Mesenchymal stem cell (in vitro differentiated cells and primary cell): Measurements from ENCODE around the gene PLAAT2.
A peak's percentile ranks its signal among the peaks of the same experiment; 100 is the strongest.

Source experiments
- DNase-seq: peaks from one replicate; pipeline ENCODE4 v3.0.0-alpha.2; 2013
- H2AFZ ChIP-seq: one replicate; pipeline ENCODE4 v1.6.1; 2013; ENCODE audit warnings: low read depth, mild to moderate bottlenecking, control low read depth, inconsistent platforms, low read length, moderate library complexity
- H2AK5ac ChIP-seq: 2 replicates; pipeline ENCODE4 v1.6.1; 2013; ENCODE audit warnings: low read length, moderate library complexity, mild to moderate bottlenecking, inconsistent platforms; ENCODE audit not compliant: severe bottlenecking
- H2BK120ac ChIP-seq: one replicate; pipeline ENCODE4 v1.6.1; 2013; ENCODE audit warnings: low read depth, mild to moderate bottlenecking, inconsistent platforms, low read length, moderate library complexity
- H2BK12ac ChIP-seq, 2 experiments: one replicate each; pipeline ENCODE4 v1.6.1; 2013; ENCODE audit warnings: inconsistent platforms in 2 of 2, low read length in 2 of 2, mild to moderate bottlenecking in 2 of 2, moderate library complexity in 2 of 2, control low read depth in 1 of 2
- H2BK15ac ChIP-seq: one replicate; pipeline ENCODE4 v1.6.1; 2013; ENCODE audit warnings: mild to moderate bottlenecking, low read depth, inconsistent platforms; ENCODE audit not compliant: poor library complexity, severe bottlenecking
- H2BK5ac ChIP-seq: 2 replicates; pipeline ENCODE4 v1.6.1; 2013; ENCODE audit warnings: low read depth, mild to moderate bottlenecking, low read length, control low read depth, inconsistent platforms; ENCODE audit not compliant: poor library complexity, severe bottlenecking
- H3K14ac ChIP-seq, 2 experiments: one replicate each; pipeline ENCODE4 v1.6.1; 2013; ENCODE audit warnings: inconsistent platforms in 2 of 2, low read length in 2 of 2, control low read depth in 1 of 2, mild to moderate bottlenecking in 1 of 2, moderate library complexity in 1 of 2
- H3K18ac ChIP-seq, 2 experiments: one replicate each; pipeline ENCODE4 v1.6.1; 2013; ENCODE audit warnings: inconsistent platforms in 2 of 2, low read length in 2 of 2, control low read depth in 1 of 2, low read depth in 1 of 2, mild to moderate bottlenecking in 1 of 2
- H3K23ac ChIP-seq, 2 experiments: one replicate each; pipeline ENCODE4 v1.6.1; 2013; ENCODE audit warnings: inconsistent platforms in 2 of 2, low read length in 2 of 2, mild to moderate bottlenecking in 2 of 2, moderate library complexity in 2 of 2, control low read depth in 1 of 2
- H3K27ac ChIP-seq: 2 replicates; pipeline ENCODE4 v1.5.1; 2013; ENCODE audit warnings: mild to moderate bottlenecking, moderate library complexity, low read length, control low read depth, inconsistent platforms; ENCODE audit not compliant: poor library complexity, severe bottlenecking
- H3K27me3 ChIP-seq, 2 experiments: 2 replicates each; pipeline versions ENCODE4 v1.6.1 to v1.7.0; 2013; ENCODE audit warnings: low read length in 2 of 2, mild to moderate bottlenecking in 2 of 2, moderate library complexity in 2 of 2, control low read depth in 1 of 2, inconsistent platforms in 1 of 2; ENCODE audit not compliant: control insufficient read depth in 1 of 2, insufficient read depth in 1 of 2
- H3K36me3 ChIP-seq, 2 experiments: 2 replicates each; pipeline versions ENCODE4 v1.6.1 to v1.7.0; 2013; ENCODE audit warnings: low read length in 2 of 2, control low read depth in 1 of 2, inconsistent platforms in 1 of 2, low read depth in 1 of 2, mild to moderate bottlenecking in 1 of 2; ENCODE audit not compliant: insufficient read depth in 2 of 2, control insufficient read depth in 1 of 2
- H3K4ac ChIP-seq, 2 experiments: one replicate each; pipeline ENCODE4 v1.6.1; 2013; ENCODE audit warnings: inconsistent platforms in 2 of 2, low read length in 2 of 2, mild to moderate bottlenecking in 2 of 2, moderate library complexity in 2 of 2, control low read depth in 1 of 2, low read depth in 1 of 2
- H3K4me1 ChIP-seq: 2 replicates; pipeline ENCODE4 v1.6.1; 2013; ENCODE audit warnings: low read depth, low read length, control low read depth; ENCODE audit not compliant: control insufficient read depth, insufficient read depth
- H3K4me2 ChIP-seq: 2 replicates; pipeline ENCODE4 v1.6.1; 2013; ENCODE audit warnings: low read length, mild to moderate bottlenecking, inconsistent platforms; ENCODE audit not compliant: poor library complexity, severe bottlenecking
- H3K4me3 ChIP-seq, 2 experiments: 2 replicates each; pipeline versions ENCODE4 v1.5.1 to v1.7.0; 2013; ENCODE audit warnings: low read length in 2 of 2, mild to moderate bottlenecking in 2 of 2, control low read depth in 1 of 2, low read depth in 1 of 2; ENCODE audit not compliant: insufficient read depth in 1 of 2
- H3K79me1 ChIP-seq: replicated peaks from 2 replicates; pipeline ENCODE4 v1.6.1; 2013; ENCODE audit warnings: mild to moderate bottlenecking, control low read depth, low read length, inconsistent platforms; ENCODE audit not compliant: poor library complexity, severe bottlenecking
- H3K9ac ChIP-seq: 2 replicates; pipeline ENCODE4 v1.7.0; 2013; ENCODE audit warnings: mild to moderate bottlenecking, low read length, moderate library complexity
- H3K9me3 ChIP-seq: 2 replicates; pipeline ENCODE4 v1.7.0; 2013; ENCODE audit warnings: mild to moderate bottlenecking, low read length; ENCODE audit not compliant: control insufficient read depth
- H4K8ac ChIP-seq: one replicate; pipeline ENCODE4 v1.6.1; 2013; ENCODE audit warnings: inconsistent platforms, mild to moderate bottlenecking, low read length, moderate library complexity
- H4K91ac ChIP-seq: one replicate; pipeline ENCODE4 v1.6.1; 2013; ENCODE audit warnings: mild to moderate bottlenecking, low read length, inconsistent platforms
- WGBS: methylation state at CpG from one replicate; pipeline ENCODE4 v1.1.7; 2013; ENCODE audit warnings: mixed read lengths; 5-methylcytosine and 5-hydroxymethylcytosine counted together

The PLAAT2 gene

DNA sequence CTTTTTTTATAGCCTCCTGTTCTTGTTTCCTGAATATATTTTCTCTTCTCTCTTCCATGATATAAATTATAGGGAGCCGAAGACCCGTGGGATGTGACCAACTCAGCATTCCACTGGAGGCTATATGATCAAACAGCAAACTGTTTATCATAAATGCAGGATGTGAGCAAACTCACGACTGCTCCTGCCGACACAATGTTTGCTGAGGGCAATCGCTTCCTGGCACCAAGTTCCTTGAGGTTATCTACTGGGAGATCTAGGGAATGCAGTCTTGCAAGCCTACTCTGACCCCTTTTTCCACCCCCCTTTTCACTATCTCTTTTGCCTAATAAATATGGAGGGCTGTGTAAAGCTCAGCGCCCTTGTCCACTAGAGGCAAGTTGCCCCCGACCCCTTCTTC, 40.0 kb downstream of the PLAAT2 start:
- WGBS = 81% methylated on average over 7 of the region's 7 CpGs
- Histone ChIP-seq H3K4me1 (peaks cover 2% of the 10 kb centered on the region), H3K9me3 (no peaks in the 10 kb centered on the region), H2BK15ac (no peak overlapping the region), H3K18ac (no peak overlapping the region), H3K4ac (no peak overlapping the region), H3K36me3 (no peaks in the 10 kb centered on the region), H2AK5ac (no peak overlapping the region), H2BK12ac (no peak overlapping the region), H3K27ac (no peak overlapping the region), H3K14ac (no peak overlapping the region), H3K9ac (no peak overlapping the region), H3K79me1 (no peaks in the 10 kb centered on the region), H2BK120ac (no peak overlapping the region), H3K27me3 (no peaks in the 10 kb centered on the region), H3K4me3 (no peak overlapping the region), H4K91ac (no peak overlapping the region), H2BK5ac (no peak overlapping the region), H3K23ac (no peak overlapping the region), H4K8ac (no peak overlapping the region), H2AFZ (no peak overlapping the region), H3K4me2 (no peak overlapping the region)
- no peak for DNase-seq

DNA sequence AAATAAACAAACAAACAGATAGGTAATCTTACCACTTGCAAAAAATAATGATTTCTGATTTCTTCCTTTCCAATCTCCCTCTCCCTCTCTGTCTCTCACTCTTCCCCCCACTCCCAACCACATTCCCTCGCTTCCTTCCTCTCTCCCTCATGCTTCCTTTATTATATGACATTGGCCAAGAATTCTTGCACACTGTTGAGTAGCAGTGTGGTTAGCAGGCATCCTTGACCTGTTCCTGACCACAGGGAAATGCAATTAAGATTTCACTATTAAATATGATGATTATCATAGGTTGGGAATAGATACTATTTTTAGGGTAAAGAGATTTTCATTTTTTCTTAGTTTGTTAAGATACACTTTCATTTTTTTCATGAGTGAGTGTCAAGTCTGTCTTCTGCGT, 41.3 kb downstream of the PLAAT2 start:
- Histone ChIP-seq H3K27ac (no peak overlapping the region), H3K9me3 (no peaks in the 10 kb centered on the region), H2AFZ (no peak overlapping the region), H3K18ac (no peak overlapping the region), H2AK5ac (no peak overlapping the region), H3K14ac (no peak overlapping the region), H3K9ac (no peak overlapping the region), H3K4me1 (no peaks in the 10 kb centered on the region), H4K91ac (no peak overlapping the region), H2BK15ac (no peak overlapping the region), H4K8ac (no peak overlapping the region), H3K4me3 (no peak overlapping the region), H3K4me2 (no peak overlapping the region), H3K4ac (no peak overlapping the region), H3K27me3 (no peaks in the 10 kb centered on the region), H2BK5ac (no peak overlapping the region), H3K36me3 (no peaks in the 10 kb centered on the region), H3K79me1 (no peaks in the 10 kb centered on the region), H2BK12ac (no peak overlapping the region), H2BK120ac (no peak overlapping the region), H3K23ac (no peak overlapping the region)
- WGBS = 57% methylated on average over 1 of the region's 2 CpGs
- DNase-seq = peak; percentile 8

DNA sequence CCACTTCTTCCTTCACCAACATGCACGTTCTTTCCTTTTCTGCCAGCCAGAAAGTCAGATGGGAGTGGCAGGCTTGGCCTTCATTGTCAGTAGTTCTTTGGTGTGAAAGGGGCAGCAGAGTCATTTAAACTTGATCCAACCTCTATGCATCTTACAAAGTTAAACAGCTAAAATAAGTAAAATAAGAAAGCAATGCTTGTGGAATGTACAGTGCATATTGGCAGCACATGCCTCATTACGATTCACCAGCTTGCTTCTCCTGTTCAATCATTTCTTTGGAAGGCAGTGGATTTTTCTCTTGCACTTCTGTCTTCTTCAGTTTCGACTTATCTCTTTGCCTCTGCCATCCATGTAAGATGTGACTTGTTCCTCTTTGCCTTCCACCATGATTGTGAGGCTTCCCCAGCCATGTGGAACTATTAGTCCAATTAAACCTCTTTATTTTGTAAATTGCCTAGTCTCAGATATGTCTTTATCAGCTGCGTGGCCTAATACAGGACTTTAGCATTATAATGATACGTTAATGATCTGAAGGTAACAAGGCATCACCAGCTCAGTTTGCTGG, 42.5 kb downstream of the PLAAT2 start:
- no peak overlapping the region for H3K4me3 ChIP-seq
- no peak overlapping the region for H2AK5ac ChIP-seq
- no peak overlapping the region for H3K4me2 ChIP-seq
- no peak overlapping the region for H3K23ac ChIP-seq
- H3K9ac ChIP-seq = no peak overlapping the region
- no peak overlapping the region for H2BK120ac ChIP-seq
- no peaks in the 10 kb centered on the region for H3K27me3 ChIP-seq
- DNase-seq = no peak
- H2BK15ac ChIP-seq = no peak overlapping the region
- no peaks in the 10 kb centered on the region for H3K4me1 ChIP-seq
- H2BK12ac ChIP-seq = no peak overlapping the region
- H3K18ac ChIP-seq = no peak overlapping the region
- no peak overlapping the region for H3K27ac ChIP-seq
- H2AFZ ChIP-seq = no peak overlapping the region
- no peak overlapping the region for H3K14ac ChIP-seq
- no peaks in the 10 kb centered on the region for H3K9me3 ChIP-seq
- H4K8ac ChIP-seq = no peak overlapping the region
- 89% methylated on average over 4 of the region's 5 CpGs for WGBS
- no peak overlapping the region for H2BK5ac ChIP-seq
- no peaks in the 10 kb centered on the region for H3K79me1 ChIP-seq
- H3K36me3 ChIP-seq = no peaks in the 10 kb centered on the region
- H4K91ac ChIP-seq = no peak overlapping the region
- no peak overlapping the region for H3K4ac ChIP-seq

DNA sequence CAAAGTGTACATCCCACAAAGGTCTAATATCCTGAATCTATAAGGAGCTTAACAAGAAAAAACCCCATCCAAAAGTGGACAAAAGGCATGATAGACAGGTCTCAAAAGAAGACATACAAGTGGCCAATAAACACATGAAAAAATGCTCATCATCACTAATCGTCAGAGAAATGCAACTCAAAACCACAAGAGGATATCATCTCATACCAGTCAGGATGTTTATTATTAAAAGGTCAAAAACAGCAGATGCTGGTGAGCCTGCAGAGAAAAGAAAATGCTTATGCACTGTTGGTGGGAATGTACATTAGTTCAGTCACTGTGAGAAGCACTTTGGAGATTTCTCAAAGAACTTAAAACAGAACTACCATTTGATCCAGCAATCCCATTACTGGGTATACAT, 44.6 kb downstream of the PLAAT2 start:
- Histone ChIP-seq H2BK5ac (no peak overlapping the region), H3K36me3 (no peaks in the 10 kb centered on the region), H3K4me3 (no peak overlapping the region), H4K8ac (no peak overlapping the region), H2BK15ac (no peak overlapping the region), H3K4ac (no peak overlapping the region), H3K18ac (no peak overlapping the region), H3K27ac (no peak overlapping the region), H3K4me2 (no peak overlapping the region), H4K91ac (no peak overlapping the region), H2AK5ac (no peak overlapping the region), H3K23ac (no peak overlapping the region), H3K4me1 (peaks cover 2% of the 10 kb centered on the region), H2BK120ac (no peak overlapping the region), H3K79me1 (no peaks in the 10 kb centered on the region), H3K9me3 (no peaks in the 10 kb centered on the region), H2BK12ac (no peak overlapping the region), H3K14ac (no peak overlapping the region), H2AFZ (no peak overlapping the region), H3K27me3 (no peaks in the 10 kb centered on the region), H3K9ac (no peak overlapping the region)
- peak; percentile 80 for DNase-seq
- no CpG with 5 or more reads among the region's 1 CpG for WGBS
